Activated gamma-delta T cell (primary cell): ENCODE results near the gene EPS8.

ENCODE experiments used
- DNase-seq: peaks from one replicate; lab custom pipeline; 2025; lab: John Stamatoyannopoulos, UW
- total RNA-seq, 2 donors: gene quantifications; one replicate each; lab custom pipeline; 2026; lab: John Stamatoyannopoulos, UW

Gene EPS8
- 1.6 to 3.1 reads per million in 2 donors for total RNA-seq

GRCh38 chr12:15789220-15790171, at the start of gene EPS8:
TSS of gene EPS8 (minus strand) at chr12:15789388. CDS start at chr12:15682951, 106,437 bp downstream.
- DNase-seq = peak; percentile 77

GRCh38 chr12:15837141-15837790, 48.1 kb upstream of the EPS8 start:
- no peak for DNase-seq

DNA sequence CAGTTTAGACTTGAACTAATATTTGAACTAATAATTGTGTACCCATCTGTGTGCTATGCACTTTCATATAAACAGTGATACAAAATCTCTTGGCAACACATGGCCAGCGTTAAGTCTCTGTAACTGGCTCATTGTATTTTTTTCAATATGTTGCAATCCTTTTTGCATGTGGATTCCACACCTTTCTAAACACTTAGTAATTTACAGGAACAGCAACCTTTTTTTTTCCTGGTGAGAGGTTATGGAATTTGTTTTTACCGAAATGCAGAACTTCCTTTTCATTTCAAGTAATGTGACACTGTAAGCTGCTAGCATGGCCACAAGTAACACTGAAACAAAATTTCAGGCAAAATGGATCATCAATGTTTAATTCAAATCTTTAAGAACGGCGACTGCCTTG, 45.4 kb upstream of the EPS8 start:
- DNase-seq = no peak

DNA sequence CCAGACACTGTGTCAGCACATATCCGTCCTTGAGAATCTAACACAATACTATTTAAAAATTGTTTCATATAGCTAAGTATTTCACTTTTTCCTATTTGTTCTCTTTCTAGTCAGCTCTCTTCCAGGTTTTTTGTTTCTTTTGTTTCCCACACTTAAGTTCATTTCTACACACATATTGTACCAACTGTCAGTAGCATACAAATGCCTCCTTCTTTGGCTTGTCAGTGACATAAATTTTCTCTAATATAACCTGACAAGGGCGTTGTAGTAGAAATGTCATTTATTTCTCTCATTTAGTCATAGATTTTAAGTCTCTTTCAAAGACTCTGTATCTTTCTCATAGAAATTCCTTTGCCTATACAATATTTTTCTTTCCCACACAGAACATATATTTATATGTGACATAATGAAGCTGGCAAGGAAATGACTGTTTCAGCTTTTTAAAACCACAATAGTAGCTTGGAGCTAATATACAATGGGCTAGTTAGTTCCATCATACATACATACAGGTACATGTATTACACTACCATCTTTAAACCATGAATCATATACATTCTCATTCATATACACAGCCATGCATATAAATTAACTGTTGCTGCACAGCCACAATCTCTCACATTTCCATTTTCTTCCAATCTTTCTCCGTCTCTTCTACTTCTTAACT, 42.3 kb upstream of the EPS8 start:
- no peak for DNase-seq

- no peak for DNase-seq
These were observed 41.4 kb upstream of the EPS8 start for GRCh38 chr12:15830538-15830937.

- DNase-seq = no peak
These were observed 40.8 kb upstream of the EPS8 start for GRCh38 chr12:15829949-15830348.

GRCh38 chr12:15829255-15829654, 40.1 kb upstream of the EPS8 start:
- no peak for DNase-seq

- DNase-seq = no peak
These were observed 37.9 kb upstream of the EPS8 start for GRCh38 chr12:15827136-15827535.

DNA sequence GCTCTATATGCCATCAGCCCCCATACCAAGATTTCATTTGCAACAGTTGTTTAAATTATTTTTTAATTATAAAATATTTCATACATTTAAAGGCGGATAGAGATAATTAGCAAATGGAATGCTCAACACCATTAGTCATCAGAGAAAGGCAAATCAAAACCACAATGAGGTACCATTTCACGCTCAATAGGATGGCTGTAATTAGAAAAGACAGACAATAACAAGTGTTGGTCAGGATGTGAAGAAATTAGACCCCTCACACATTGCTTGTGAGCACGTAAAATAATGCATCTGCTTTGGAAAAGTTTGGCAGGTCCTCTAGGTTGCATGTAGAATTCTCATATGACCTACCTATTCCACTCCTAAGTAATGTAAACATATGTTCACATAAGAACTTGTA, 35.3 kb upstream of the EPS8 start:
- DNase-seq = no peak

- DNase-seq = no peak
These were observed 34.4 kb upstream of the EPS8 start for GRCh38 chr12:15823360-15824128.

GRCh38 chr12:15819644-15820437, 30.7 kb upstream of the EPS8 start:
- DNase-seq = no peak

DNA sequence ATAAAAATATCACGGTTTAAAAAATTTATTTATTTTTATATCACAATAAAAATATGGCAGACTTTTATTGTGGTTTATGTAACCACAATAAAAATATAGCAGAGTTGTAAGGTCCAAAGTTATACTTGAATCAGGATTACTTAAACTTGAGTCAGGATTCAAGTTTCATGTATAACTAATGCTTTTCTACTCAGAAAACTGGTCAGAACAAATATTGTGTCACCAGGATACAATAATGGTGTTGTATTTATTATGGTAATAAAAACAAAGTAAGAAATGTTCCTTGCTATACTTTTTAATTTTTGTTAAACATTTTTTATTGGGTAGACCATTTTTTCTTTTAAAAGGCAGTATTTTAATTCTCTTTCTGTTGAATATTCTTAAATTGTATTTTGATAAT, 29.2 kb upstream of the EPS8 start:
- DNase-seq = no peak

- DNase-seq = no peak
These were observed 26.5 kb upstream of the EPS8 start for GRCh38 chr12:15815730-15816129.

GRCh38 chr12:15811214-15812127, 22.3 kb upstream of the EPS8 start:
- DNase-seq = no peak

- no peak for DNase-seq
These were observed 19.5 kb upstream of the EPS8 start for GRCh38 chr12:15808652-15809051.

DNA sequence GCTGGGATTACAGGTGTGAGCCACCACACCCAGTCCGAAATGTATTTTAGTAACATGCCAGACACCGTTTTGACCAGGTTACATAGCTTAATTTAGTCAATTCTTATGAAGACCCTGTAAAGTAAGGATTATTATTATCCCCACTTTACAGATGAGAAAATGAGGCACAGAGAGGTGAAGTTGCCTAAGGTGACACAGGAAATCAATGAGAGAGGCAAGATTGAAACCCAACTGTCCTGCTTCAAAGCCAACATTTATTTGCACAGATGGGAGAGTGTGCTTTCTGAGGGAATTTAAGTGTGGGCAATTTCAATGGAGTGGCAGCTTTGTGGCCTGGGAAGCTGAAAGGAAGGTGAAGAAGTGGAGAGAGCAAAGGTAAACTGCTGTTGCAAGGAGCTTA, 19.1 kb upstream of the EPS8 start:
- DNase-seq = no peak

- DNase-seq = no peak
These were observed 17.6 kb upstream of the EPS8 start for GRCh38 chr12:15806826-15807225.

GRCh38 chr12:15801770-15802744, 12.9 kb upstream of the EPS8 start:
- no peak for DNase-seq

DNA sequence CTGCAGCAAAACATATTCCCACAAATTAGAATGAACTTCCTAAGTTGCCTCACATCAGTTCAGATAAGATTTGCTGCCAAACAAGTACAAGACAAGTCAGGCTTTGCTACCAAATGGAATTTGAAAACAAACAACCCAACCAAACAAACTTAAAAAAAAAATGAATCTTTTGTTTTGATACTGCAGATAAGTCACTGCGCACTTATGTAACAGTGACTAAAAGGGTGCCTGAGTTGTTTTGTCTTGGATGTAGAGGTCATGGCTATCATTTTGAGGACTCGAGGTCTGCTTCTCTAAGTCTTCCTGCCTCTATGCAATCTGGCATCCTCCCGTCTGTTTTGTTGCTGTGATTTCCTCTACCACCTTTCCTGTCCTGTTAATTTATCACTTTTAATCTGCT, 11.1 kb upstream of the EPS8 start:
- DNase-seq = no peak
